Right cardiac atrium (tissue), 5 donors: ENCODE results near the gene LRRFIP1. TPM values are rescaled to one million over a fixed set of nuclear protein-coding genes. Genes with fewer than 3 reads are reported as not detected.
"Not testable (repeated sequence)": the region's sequence is repeated elsewhere in the genome, so short reads cannot be mapped to it uniquely, and the experiment has no call there.

Experiments used
- ATAC-seq, 2 donors: fragments of 200-7000 bp; cut with Tn5 transposase; one replicate each; pipeline versions ENCODE4 v1.8.0 to v1.9.1; 2020; ENCODE audit warnings: moderate library complexity in 2 of 2, mild to moderate bottlenecking in 1 of 2
- DNase-seq, 3 donors: peaks; one replicate each; pipeline ENCODE4 v3.0.0-alpha.2; 2020
- H3K27ac ChIP-seq: one replicate; pipeline ENCODE4 v1.5.1; 2013; ENCODE audit warnings: mild to moderate bottlenecking, low read length, control low read depth, moderate library complexity
- H3K27me3 ChIP-seq: one replicate; pipeline ENCODE4 v1.6.1; 2013; ENCODE audit not compliant: control insufficient read depth, insufficient read depth
- H3K4me1 ChIP-seq: one replicate; pipeline ENCODE4 v1.6.1; 2013; ENCODE audit warnings: low read length; ENCODE audit not compliant: control insufficient read depth, insufficient read depth
- H3K4me3 ChIP-seq: one replicate; pipeline ENCODE4 v1.5.1; 2013; ENCODE audit warnings: low read length, control low read depth
- H3K9me3 ChIP-seq: one replicate; pipeline ENCODE4 v1.6.1; 2013; ENCODE audit warnings: low read length; ENCODE audit not compliant: control insufficient read depth
- WGBS: extraction: QIAGEN DNeasy Blood & Tissue Kit; methylation state at CpG from one replicate; pipeline ENCODE4 v1.1.7; 2013; 5-methylcytosine and 5-hydroxymethylcytosine counted together
- intact Hi-C, 4 donors: fragments of 100-400 bp; cut with DNase I; formaldehyde crosslinking; loops; one replicate each; pipeline versions ENCODE4 v1.11.0 to v1.14.0; 2022 to 2023
- polyA plus RNA-seq: library from polyadenylated mRNA; stranded (reverse); fragments of 200-250 nt; gene quantifications from one replicate; pipeline ENCODE4 v1.2.3, GENCODE V29; 2013
- total RNA-seq, 4 donors: library from RNA; stranded (reverse); fragmentation: NEBNext Ultra II Directional; extraction: Animal tissue kit (Norgen Biotek cat#: 25700); gene quantifications; one replicate each; pipeline ENCODE4 v1.2.1, GENCODE V29; 2021
- donor health status: healthy with polysubstance abuse.
- donor health status: DM: no; HTN: yes; CAD: no.
- donor health status: DM: no; HTN: no; CAD: no.
- donor health status: DM: no; HTN: yes; CAD: no; lungs with severe emphysema.
- donor health status: DM: yes; HTN: yes; CAD: no.

Gene LRRFIP1
- total and polyA plus RNA-seq, 5 donors, result 61.9 to 106 (median 87.8) TPM

- H3K9me3 ChIP-seq, result no peaks in the 10 kb centered on the region
- no peaks in the 10 kb centered on the region for H3K27me3 ChIP-seq
- 90% methylated on average over 6 of the region's 6 CpGs for WGBS
- intact Hi-C loops, result loop anchor here (2.0 to 10.0 kb wide), 4 partner anchors 71 to 228 kb away; no protein-coding TSS in a partner anchor
- H3K4me1 ChIP-seq, result peaks cover 4% of the 10 kb centered on the region
- no peak overlapping the region for H3K4me3 ChIP-seq
- no peak for ATAC-seq
- no peak overlapping the region for H3K27ac ChIP-seq
- no peak for DNase-seq
These were observed 115.6 kb downstream of the LRRFIP1 start for GRCh38 chr2:237743024-237743423.

- H3K27me3 ChIP-seq, result no peaks in the 10 kb centered on the region
- WGBS, result 55% methylated on average over 12 of the region's 12 CpGs
- intact Hi-C loops, result loop anchor here (2.0 to 10.0 kb wide), 5 partner anchors 69 to 229 kb away; no protein-coding TSS in a partner anchor
- peak overlapping the region; percentile 3 for H3K27ac ChIP-seq
- H3K4me3 ChIP-seq, result no peak overlapping the region
- no peaks in the 10 kb centered on the region for H3K9me3 ChIP-seq
- peaks cover 4% of the 10 kb centered on the region for H3K4me1 ChIP-seq
- DNase-seq (no peak), ATAC-seq (no peak)
These were observed 116.3 kb downstream of the LRRFIP1 start for GRCh38 chr2:237743561-237744269.

- Histone ChIP-seq H3K4me3 (no peak overlapping the region), H3K4me1 (peaks cover 4% of the 10 kb centered on the region), H3K27me3 (no peaks in the 10 kb centered on the region), H3K9me3 (no peaks in the 10 kb centered on the region), H3K27ac (no peak overlapping the region)
- DNase-seq (no peak), ATAC-seq (no peak)
- WGBS, result 88% methylated on average over 6 of the region's 6 CpGs
- intact Hi-C loops, result loop anchor here (2.0 to 10.0 kb wide), 4 partner anchors 69 to 229 kb away; no protein-coding TSS in a partner anchor
These were observed 116.9 kb downstream of the LRRFIP1 start for GRCh38 chr2:237744270-237744612.

- DNase-seq, result peak; percentile 57 to 92 (median 91)
- peak; percentile 81 to 82 for ATAC-seq
- H3K4me1 ChIP-seq, result peaks cover 4% of the 10 kb centered on the region
- WGBS, result 43% methylated on average over 18 of the region's 18 CpGs
- H3K4me3 ChIP-seq, result no peak overlapping the region
- intact Hi-C loops, result loop anchor here (2.0 to 10.0 kb wide), 7 partner anchors 57 to 230 kb away; no protein-coding TSS in a partner anchor
- no peaks in the 10 kb centered on the region for H3K27me3 ChIP-seq
- no peaks in the 10 kb centered on the region for H3K9me3 ChIP-seq
- no peak overlapping the region for H3K27ac ChIP-seq
These were observed 117.3 kb downstream of the LRRFIP1 start for GRCh38 chr2:237744613-237745249.

GRCh38 chr2:237745250-237745613, 117.8 kb downstream of the LRRFIP1 start:
- intact Hi-C loops, result loop anchor here in 3 of 4 donors (2.0 to 10.0 kb wide), 7 partner anchors 58 to 230 kb away; no protein-coding TSS in a partner anchor
- WGBS, result 54% methylated on average over 5 of the region's 5 CpGs
- no peak for ATAC-seq
- no peaks in the 10 kb centered on the region for H3K27me3 ChIP-seq
- no peak overlapping the region for H3K4me3 ChIP-seq
- H3K9me3 ChIP-seq, result no peaks in the 10 kb centered on the region
- no peak for DNase-seq
- H3K4me1 ChIP-seq, result peaks cover 4% of the 10 kb centered on the region
- no peak overlapping the region for H3K27ac ChIP-seq

GRCh38 chr2:237746302-237747080, 119.1 kb downstream of the LRRFIP1 start:
- peaks cover 4% of the 10 kb centered on the region for H3K4me1 ChIP-seq
- no peak overlapping the region for H3K4me3 ChIP-seq
- no peak overlapping the region for H3K27ac ChIP-seq
- 78% methylated on average over 15 of the region's 15 CpGs for WGBS
- intact Hi-C loops, result loop anchor here in 3 of 4 donors (5.0 to 10.0 kb wide), 6 partner anchors 59 to 232 kb away; no protein-coding TSS in a partner anchor
- H3K27me3 ChIP-seq, result no peaks in the 10 kb centered on the region
- DNase-seq (no peak), ATAC-seq (no peak)
- no peaks in the 10 kb centered on the region for H3K9me3 ChIP-seq

GRCh38 chr2:237747189-237747588, 119.8 kb downstream of the LRRFIP1 start:
- H3K27me3 ChIP-seq, result no peaks in the 10 kb centered on the region
- no peak overlapping the region for H3K27ac ChIP-seq
- H3K9me3 ChIP-seq, result no peaks in the 10 kb centered on the region
- H3K4me1 ChIP-seq, result peaks cover 4% of the 10 kb centered on the region
- WGBS, result 91% methylated on average over 9 of the region's 9 CpGs
- DNase-seq, result no peak
- H3K4me3 ChIP-seq, result no peak overlapping the region
- intact Hi-C loops, result loop anchor here in 3 of 4 donors (5.0 to 10.0 kb wide), 6 partner anchors 60 to 232 kb away; no protein-coding TSS in a partner anchor
- no peak for ATAC-seq

- no peaks in the 10 kb centered on the region for H3K9me3 ChIP-seq
- no peak overlapping the region for H3K4me3 ChIP-seq
- H3K27ac ChIP-seq, result no peak overlapping the region
- no peak for ATAC-seq
- H3K27me3 ChIP-seq, result no peaks in the 10 kb centered on the region
- no peaks in the 10 kb centered on the region for H3K4me1 ChIP-seq
- no peak for DNase-seq
- WGBS, result 88% methylated on average over 11 of the region's 11 CpGs
- intact Hi-C loops, result loop anchor here in 3 of 4 donors (5.0 to 10.0 kb wide), 6 partner anchors 62 to 234 kb away; no protein-coding TSS in a partner anchor
These were observed 121.6 kb downstream of the LRRFIP1 start for GRCh38 chr2:237749002-237749401.

- ATAC-seq (no peak), DNase-seq (no peak)
- Histone ChIP-seq H3K27me3 (no peaks in the 10 kb centered on the region), H3K4me3 (no peak overlapping the region), H3K4me1 (no peaks in the 10 kb centered on the region), H3K27ac (no peak overlapping the region), H3K9me3 (no peaks in the 10 kb centered on the region)
- WGBS, result 59% methylated on average over 2 of the region's 2 CpGs
- intact Hi-C loops, result loop anchor here in 3 of 4 donors (5.0 to 10.0 kb wide), 6 partner anchors 63 to 235 kb away; no protein-coding TSS in a partner anchor
These were observed 122.6 kb downstream of the LRRFIP1 start for GRCh38 chr2:237749961-237750360.

- H3K9me3 ChIP-seq, intact Hi-C loops, H3K27me3 ChIP-seq, H3K27ac ChIP-seq, DNase-seq, H3K4me1 ChIP-seq, ATAC-seq, H3K4me3 ChIP-seq: not testable (repeated sequence)
- WGBS, result 92% methylated on average over 15 of the region's 15 CpGs
These were observed 123.1 kb downstream of the LRRFIP1 start for GRCh38 chr2:237750441-237750840.
